SHP77 (cell line): ENCODE measurements around the gene UFD1.

Source experiments
- DNase-seq, 2 experiments: peaks; one replicate each; lab custom pipeline; 2025; lab: John Stamatoyannopoulos, UW

UFD1 gene

GRCh38 chr22:19470010-19470409 lies 9.0 kb downstream of the UFD1 start:
- no peak for DNase-seq

GRCh38 chr22:19469421-19469820 lies 9.6 kb downstream of the UFD1 start:
- no peak for DNase-seq

- DNase-seq = no peak
These were observed 11.1 kb downstream of the UFD1 start for GRCh38 chr22:19467912-19468311.

GRCh38 chr22:19466848-19467752 lies 11.9 kb downstream of the UFD1 start:
- no peak for DNase-seq

- DNase-seq = no peak
These were observed 12.8 kb downstream of the UFD1 start for GRCh38 chr22:19466126-19466716.

- no peak for DNase-seq
These were observed 14.0 kb downstream of the UFD1 start for GRCh38 chr22:19464975-19465374.

GRCh38 chr22:19464546-19464945 lies 14.4 kb downstream of the UFD1 start:
- DNase-seq = no peak

- no peak for DNase-seq
These were observed 15.2 kb downstream of the UFD1 start for GRCh38 chr22:19463491-19464469.

- DNase-seq = no peak
These were observed 16.0 kb downstream of the UFD1 start for GRCh38 chr22:19463008-19463407.

- DNase-seq = no peak
These were observed 17.5 kb downstream of the UFD1 start for GRCh38 chr22:19461506-19461905.

- DNase-seq = no peak
These were observed 19.0 kb downstream of the UFD1 start for GRCh38 chr22:19460036-19460435.

- DNase-seq = no peak
These were observed 21.1 kb downstream of the UFD1 start for GRCh38 chr22:19457828-19458428.

- no peak for DNase-seq
These were observed 22.5 kb downstream of the UFD1 start for GRCh38 chr22:19456541-19456940.

- no peak for DNase-seq
These were observed 23.2 kb downstream of the UFD1 start for GRCh38 chr22:19455585-19456370.

- DNase-seq = no peak
These were observed 24.0 kb downstream of the UFD1 start for GRCh38 chr22:19455033-19455432.

- no peak for DNase-seq
These were observed 24.8 kb downstream of the UFD1 start for GRCh38 chr22:19454156-19454555.

- DNase-seq = no peak
These were observed 25.3 kb downstream of the UFD1 start for GRCh38 chr22:19453718-19454117.

- DNase-seq = no peak
These were observed 27.4 kb downstream of the UFD1 start for GRCh38 chr22:19451570-19451969.

- no peak for DNase-seq
These were observed 28.4 kb downstream of the UFD1 start for GRCh38 chr22:19450363-19451175.

GRCh38 chr22:19449422-19449767 lies 29.6 kb downstream of the UFD1 start:
- no peak for DNase-seq
